Activated CD4-positive, alpha-beta T cell treated with anti-CD3 and anti-CD28 coated beads, Interleukin-2, Interleukin-4, amounts not matched to agents 100 ng/mL and 50 ng/mL, durations not matched to agents 16 hours and 8 hours (primary cell): Measurements from ENCODE around the gene SH3TC1.

Experiments
- DNase-seq: peaks from one replicate; pipeline ENCODE4 v3.0.0-alpha.2; 2020; ENCODE audit warnings: low spot score

Gene SH3TC1

GRCh38 chr4:8277356-8278008 is 78.4 kb downstream of the SH3TC1 start:
- no peak for DNase-seq

- DNase-seq = no peak
Measured at GRCh38 chr4:8278009-8278395, 78.9 kb downstream of the SH3TC1 start.

GRCh38 chr4:8278421-8279287 is 79.6 kb downstream of the SH3TC1 start:
- DNase-seq = no peak

GRCh38 chr4:8279321-8280157 is 80.4 kb downstream of the SH3TC1 start:
- DNase-seq = no peak

- DNase-seq = no peak
Measured at GRCh38 chr4:8280158-8280875, 81.2 kb downstream of the SH3TC1 start.

GRCh38 chr4:8280876-8281440 is 81.9 kb downstream of the SH3TC1 start:
- DNase-seq = no peak

- no peak for DNase-seq
Measured at GRCh38 chr4:8281519-8282133, 82.5 kb downstream of the SH3TC1 start.

- DNase-seq = no peak
Measured at GRCh38 chr4:8282134-8282641, 83.1 kb downstream of the SH3TC1 start.

GRCh38 chr4:8282742-8283141 is 83.7 kb downstream of the SH3TC1 start:
- no peak for DNase-seq

GRCh38 chr4:8283161-8283560 is 84.1 kb downstream of the SH3TC1 start:
- DNase-seq = no peak

- no peak for DNase-seq
Measured at GRCh38 chr4:8283631-8284121, 84.6 kb downstream of the SH3TC1 start.

- no peak for DNase-seq
Measured at GRCh38 chr4:8284391-8284790, 85.3 kb downstream of the SH3TC1 start.

GRCh38 chr4:8285143-8285975 is 86.3 kb downstream of the SH3TC1 start:
- no peak for DNase-seq

- DNase-seq = no peak
Measured at GRCh38 chr4:8285976-8286718, 87.1 kb downstream of the SH3TC1 start.

- DNase-seq = no peak
Measured at GRCh38 chr4:8286719-8287342, 87.7 kb downstream of the SH3TC1 start.

- no peak for DNase-seq
Measured at GRCh38 chr4:8287343-8288280, 88.5 kb downstream of the SH3TC1 start.

- no peak for DNase-seq
Measured at GRCh38 chr4:8289151-8289750, 90.2 kb downstream of the SH3TC1 start.
